HEK293 (cell line): ENCODE results near the gene DDX49.

ENCODE experiments used
- ATF2 ChIP-seq: fragments of 450-650 bp; formaldehyde crosslinking; IDR thresholded peaks from 2 replicates; pipeline ENCODE4 v1.5.1; 2016; ENCODE audit warnings: missing biosample characterization, missing genetic modification characterization, low read depth
- CTCF ChIP-seq: fragments of 450-650 bp; formaldehyde crosslinking; IDR thresholded peaks from 2 replicates; pipeline ENCODE4 v1.5.1; 2016; ENCODE audit warnings: missing biosample characterization, missing genetic modification characterization
- GFI1B ChIP-seq: fragments of 450-650 bp; formaldehyde crosslinking; IDR thresholded peaks from 2 replicates; pipeline ENCODE4 v1.5.1; 2016; ENCODE audit warnings: missing biosample characterization, missing genetic modification characterization
- HOXC10 ChIP-seq: sonication (generic); formaldehyde crosslinking; IDR thresholded peaks from 2 replicates; pipeline ENCODE4 v1.8.1; 2023; ENCODE audit warnings: mild to moderate bottlenecking, missing genetic modification reagents
- PATZ1 ChIP-seq: fragments of 450-650 bp; formaldehyde crosslinking; IDR thresholded peaks from 2 replicates; pipeline ENCODE4 v1.5.1; 2016; ENCODE audit warnings: missing biosample characterization, missing genetic modification characterization
- REST ChIP-seq: fragments of 450-650 bp; formaldehyde crosslinking; IDR thresholded peaks from 2 replicates; pipeline ENCODE4 v1.5.1; 2016; ENCODE audit warnings: missing biosample characterization, missing genetic modification characterization
- YY1 ChIP-seq: fragments of 450-650 bp; formaldehyde crosslinking; IDR thresholded peaks from 2 replicates; pipeline ENCODE4 v1.5.1; 2018; ENCODE audit warnings: missing biosample characterization, missing genetic modification characterization
- ZIC2 ChIP-seq: fragments of 450-650 bp; formaldehyde crosslinking; IDR thresholded peaks from 2 replicates; pipeline ENCODE4 v1.5.1; 2016; ENCODE audit warnings: missing biosample characterization, missing genetic modification characterization
- ZNF311 ChIP-seq: fragments of 450-650 bp; formaldehyde crosslinking; IDR thresholded peaks from 2 replicates; pipeline ENCODE4 v1.5.1; 2017; ENCODE audit warnings: missing biosample characterization, missing genetic modification characterization, borderline replicate concordance
- ZNF449 ChIP-seq: fragments of 450-650 bp; formaldehyde crosslinking; IDR thresholded peaks from 2 replicates; pipeline ENCODE4 v1.5.1; 2017; ENCODE audit warnings: missing biosample characterization, mild to moderate bottlenecking, missing genetic modification characterization, moderate library complexity
- ZNF530 ChIP-seq: fragments of 450-650 bp; formaldehyde crosslinking; IDR thresholded peaks from 2 replicates; pipeline ENCODE4 v1.5.1; 2016; ENCODE audit warnings: low read depth, missing biosample characterization, missing genetic modification characterization
- ZNF629 ChIP-seq: fragments of 450-650 bp; formaldehyde crosslinking; IDR thresholded peaks from 2 replicates; pipeline ENCODE4 v1.5.1; 2017; ENCODE audit warnings: missing biosample characterization, missing genetic modification characterization
- ZNF704 ChIP-seq: fragments of 450-650 bp; formaldehyde crosslinking; IDR thresholded peaks from 2 replicates; pipeline ENCODE4 v1.5.1; 2016; ENCODE audit warnings: missing biosample characterization, missing genetic modification characterization

- TF ChIP-seq ZNF704 (tag by site-specific recombination) (no peak), CTCF (tag by site-specific recombination) (no peak), PATZ1 (no peak), ZNF311 (no peak), REST (tag by site-specific recombination) (no peak), ZNF530 (tag by site-specific recombination) (no peak), YY1 (tag by site-specific recombination) (no peak), ZIC2 (tag by site-specific recombination) (no peak), HOXC10 (CRISPR knock-in tag) (no peak), ATF2 (no peak), ZNF449 (no peak), GFI1B (tag by site-specific recombination) (no peak), ZNF629 (tag by site-specific recombination) (no peak)
These were observed 39.7 kb upstream of the DDX49 start for GRCh38 chr19:18879579-18880373.
